Transverse colon (tissue), 4 donors: ENCODE results near the gene BLCAP. TPM values are rescaled to one million over a fixed set of nuclear protein-coding genes. Genes with fewer than 3 reads are reported as not detected.

Experiments used
- DNase-seq: peaks from one replicate; pipeline ENCODE4 v3.0.0-alpha.2; 2019
- H3K27ac ChIP-seq, 4 donors: fragments of 200-600 bp; sonication (generic); 2 replicates each; pipeline ENCODE4 v1.5.1; 2016 to 2018; ENCODE audit warnings: inconsistent platforms in 4 of 4
- H3K27me3 ChIP-seq: fragments of 200-600 bp; sonication (generic); 2 replicates; pipeline ENCODE4 v1.5.1; 2017; ENCODE audit warnings: inconsistent platforms
- H3K36me3 ChIP-seq, 4 donors: fragments of 200-600 bp; sonication (generic); 2 replicates each; pipeline ENCODE4 v1.5.1; 2017 to 2019; ENCODE audit warnings: inconsistent platforms in 4 of 4
- H3K4me1 ChIP-seq, 4 donors: fragments of 200-600 bp; sonication (generic); 2 replicates each; pipeline ENCODE4 v1.5.1; 2017 to 2020; ENCODE audit warnings: inconsistent platforms in 4 of 4
- H3K4me3 ChIP-seq, 4 donors: fragments of 200-600 bp; sonication (generic); 1 replicate in 1 of 4; 2 replicates in 3 of 4; pipeline versions ENCODE4 v1.5.1 to v1.6.1; 2017 to 2019; ENCODE audit warnings: inconsistent platforms in 4 of 4
- H3K9me3 ChIP-seq, 2 donors: fragments of 200-600 bp; sonication (generic); 2 replicates each; pipeline ENCODE4 v1.5.1; 2017 to 2019; ENCODE audit warnings: inconsistent platforms in 2 of 2
- EP300 ChIP-seq: sonication (generic); formaldehyde crosslinking; IDR thresholded peaks from one replicate; pipeline ENCODE4 v1.6.1; 2017; ENCODE audit warnings: antibody characterized with exemption, low read depth
- POLR2A ChIP-seq: fragments of 450-650 bp; IDR thresholded peaks from one replicate; pipeline ENCODE4 v1.6.1; 2016; ENCODE audit warnings: antibody characterized with exemption, mild to moderate bottlenecking, moderate library complexity
- POLR2AphosphoS5 ChIP-seq, 3 donors: sonication (generic); formaldehyde crosslinking; IDR thresholded peaks; one replicate each; pipeline ENCODE4 v1.6.1; 2016; ENCODE audit warnings: antibody characterized with exemption in 3 of 3
- WGBS, 2 donors: methylation state at CpG; one replicate each; pipeline ENCODE4 v1.1.5; 2018; ENCODE audit warnings: low coverage in 1 of 2; 5-methylcytosine and 5-hydroxymethylcytosine counted together
- in situ Hi-C, 4 donors: fragments of 200-750 bp; cut with MboI; loops; one replicate each; pipeline versions ENCODE4 v1.15.0 to v1.15.1; 2017; ENCODE audit warnings: low sequenced_read_pairs in 3 of 4, low pct_ligation_motif_present in 1 of 4, low pct_unique_long_range_greater_than_20kb in 1 of 4
- intact Hi-C: fragments of 100-400 bp; cut with DNase I; formaldehyde crosslinking; loops from one replicate; pipeline ENCODE4 v1.15.1; 2023; ENCODE audit warnings: low total_unique reads
- total RNA-seq, 4 donors: library from RNA; depleted of rRNA; stranded (reverse); fragments of >200 nt; gene quantifications; one replicate each; pipeline ENCODE4 v1.1.0, GENCODE V29; 2016
- TF ChIP-seq, protein P1 (sequence below), 5 experiments: fragments of 200-600 bp in 3 of 5; fragments of 450-650 bp in 2 of 5; sonication (generic) in 3 of 5; IDR thresholded peaks; 1 replicate in 2 of 5; 2 replicates in 3 of 5; pipeline ENCODE4 v1.5.1; 2016 to 2017; ENCODE audit warnings: antibody characterized with exemption in 5 of 5, inconsistent platforms in 3 of 5, mild to moderate bottlenecking in 2 of 5, moderate library complexity in 1 of 5

BLCAP gene
- total RNA-seq, 4 donors from 2014 or later, result 80.8 to 283 (median 117) TPM

DNA sequence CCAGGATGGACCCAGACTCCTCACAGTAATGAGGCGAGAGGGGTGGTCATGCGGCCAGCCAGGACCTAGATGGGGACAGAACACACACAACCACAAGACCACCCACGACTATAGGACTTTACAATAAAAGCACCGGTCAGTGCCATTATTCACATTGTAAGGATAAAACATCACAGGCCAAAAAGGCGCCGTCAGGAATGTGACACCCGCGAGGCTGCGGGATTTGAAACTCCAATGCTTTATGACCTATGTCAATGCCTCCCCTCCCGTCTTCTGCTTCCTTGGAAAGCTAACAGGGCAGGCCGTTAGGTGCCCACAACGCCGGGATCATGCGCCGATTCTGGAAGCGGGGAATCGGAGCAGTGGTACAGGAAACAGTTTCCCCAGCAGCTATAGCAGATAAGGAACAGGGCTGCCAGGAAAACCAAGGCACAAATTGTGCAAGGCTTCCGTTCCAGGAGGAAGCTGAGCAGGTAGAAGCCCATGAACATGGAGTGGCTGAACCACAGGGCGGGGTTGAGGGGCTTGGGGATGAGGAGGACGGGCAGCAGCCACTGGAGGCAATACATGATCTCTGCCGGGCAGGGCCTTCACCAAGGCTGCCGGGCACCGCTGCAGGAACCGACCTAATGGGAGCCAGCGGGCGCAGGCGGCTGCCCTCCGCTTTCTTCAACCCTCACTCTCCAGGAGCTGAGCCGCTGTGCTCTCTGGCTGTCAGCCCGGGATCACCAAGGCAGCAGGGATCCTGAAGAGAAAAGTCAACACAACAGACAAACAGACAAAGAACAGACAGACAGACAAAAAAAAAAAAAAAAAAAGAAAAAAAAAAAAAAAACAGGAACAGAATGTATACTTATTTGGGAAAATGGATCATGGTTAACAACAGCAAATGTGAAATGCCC lies 8.8 kb downstream of the BLCAP start:
- peak overlapping the region; percentile 64 to 93 (median 77) for H3K27ac ChIP-seq
- TF ChIP-seq, protein P1, sequence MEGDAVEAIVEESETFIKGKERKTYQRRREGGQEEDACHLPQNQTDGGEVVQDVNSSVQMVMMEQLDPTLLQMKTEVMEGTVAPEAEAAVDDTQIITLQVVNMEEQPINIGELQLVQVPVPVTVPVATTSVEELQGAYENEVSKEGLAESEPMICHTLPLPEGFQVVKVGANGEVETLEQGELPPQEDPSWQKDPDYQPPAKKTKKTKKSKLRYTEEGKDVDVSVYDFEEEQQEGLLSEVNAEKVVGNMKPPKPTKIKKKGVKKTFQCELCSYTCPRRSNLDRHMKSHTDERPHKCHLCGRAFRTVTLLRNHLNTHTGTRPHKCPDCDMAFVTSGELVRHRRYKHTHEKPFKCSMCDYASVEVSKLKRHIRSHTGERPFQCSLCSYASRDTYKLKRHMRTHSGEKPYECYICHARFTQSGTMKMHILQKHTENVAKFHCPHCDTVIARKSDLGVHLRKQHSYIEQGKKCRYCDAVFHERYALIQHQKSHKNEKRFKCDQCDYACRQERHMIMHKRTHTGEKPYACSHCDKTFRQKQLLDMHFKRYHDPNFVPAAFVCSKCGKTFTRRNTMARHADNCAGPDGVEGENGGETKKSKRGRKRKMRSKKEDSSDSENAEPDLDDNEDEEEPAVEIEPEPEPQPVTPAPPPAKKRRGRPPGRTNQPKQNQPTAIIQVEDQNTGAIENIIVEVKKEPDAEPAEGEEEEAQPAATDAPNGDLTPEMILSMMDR (IDR thresholded peaks at IDR 0.05), result no peak
- no peak for TF ChIP-seq POLR2AphosphoS5 (IDR thresholded peaks at IDR 0.05)
- no peak for TF ChIP-seq POLR2A
- no peak for TF ChIP-seq EP300
- in situ Hi-C loops, result loop anchor here in 1 of 4 donors (10.0 kb wide), 1 partner anchor 124 kb away; no protein-coding TSS in a partner anchor
- 80 to 93% methylated on average over 9 to 30 of the region's 30 CpGs for WGBS, 2 donors
- no peaks in the 10 kb centered on the region for H3K9me3 ChIP-seq
- peak; percentile 30 for DNase-seq
- H3K27me3 ChIP-seq, result no peaks in the 10 kb centered on the region
- intact Hi-C loops, result no loop called here
- peaks cover 3 to 70% (median 43%) of the 10 kb centered on the region in 4 donors for H3K4me1 ChIP-seq
- H3K36me3 ChIP-seq, result peaks cover 0 to 15% (median 0%) of the 10 kb centered on the region in 4 donors
- H3K4me3 ChIP-seq, result no peak overlapping the region

DNA sequence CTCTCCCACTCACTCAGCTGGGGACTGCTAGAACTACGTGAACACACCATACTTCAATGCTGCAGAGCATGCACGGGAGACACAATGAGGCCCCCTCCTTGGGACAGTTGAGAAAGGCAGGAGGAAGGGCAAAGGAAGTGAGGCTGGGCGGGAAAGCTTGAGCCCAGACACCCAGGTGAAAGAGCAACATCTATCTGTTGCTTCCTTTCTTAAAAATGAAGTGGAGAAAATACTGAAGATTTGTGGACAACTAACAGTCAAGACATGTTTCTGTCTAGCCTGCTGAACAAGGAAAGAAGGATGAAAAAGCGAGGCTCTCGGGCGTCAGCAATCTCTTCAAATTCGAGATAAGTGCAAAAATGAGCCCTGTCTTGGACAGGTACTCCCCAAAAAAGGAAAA lies 9.6 kb downstream of the BLCAP start:
- intact Hi-C loops, result no loop called here
- in situ Hi-C loops, result loop anchor here in 1 of 4 donors (10.0 kb wide), 1 partner anchor 123 kb away; no protein-coding TSS in a partner anchor
- Histone ChIP-seq H3K9me3 (no peaks in the 10 kb centered on the region), H3K4me3 (no peak overlapping the region), H3K27ac (peak overlapping the region; percentile 55 to 93 (median 76)), H3K27me3 (no peaks in the 10 kb centered on the region), H3K4me1 (peaks cover 3 to 64% (median 39%) of the 10 kb centered on the region in 4 donors), H3K36me3 (peaks cover 0 to 15% (median 0%) of the 10 kb centered on the region in 4 donors)
- TF ChIP-seq, protein P1 (IDR thresholded peaks at IDR 0.05), result no peak
- TF ChIP-seq POLR2AphosphoS5 (IDR thresholded peaks at IDR 0.05) (no peak), POLR2A (no peak), EP300 (no peak)
- peak; percentile 4 for DNase-seq
- WGBS, 2 donors, result 77 to 90% methylated on average over 7 of the region's 7 CpGs

DNA sequence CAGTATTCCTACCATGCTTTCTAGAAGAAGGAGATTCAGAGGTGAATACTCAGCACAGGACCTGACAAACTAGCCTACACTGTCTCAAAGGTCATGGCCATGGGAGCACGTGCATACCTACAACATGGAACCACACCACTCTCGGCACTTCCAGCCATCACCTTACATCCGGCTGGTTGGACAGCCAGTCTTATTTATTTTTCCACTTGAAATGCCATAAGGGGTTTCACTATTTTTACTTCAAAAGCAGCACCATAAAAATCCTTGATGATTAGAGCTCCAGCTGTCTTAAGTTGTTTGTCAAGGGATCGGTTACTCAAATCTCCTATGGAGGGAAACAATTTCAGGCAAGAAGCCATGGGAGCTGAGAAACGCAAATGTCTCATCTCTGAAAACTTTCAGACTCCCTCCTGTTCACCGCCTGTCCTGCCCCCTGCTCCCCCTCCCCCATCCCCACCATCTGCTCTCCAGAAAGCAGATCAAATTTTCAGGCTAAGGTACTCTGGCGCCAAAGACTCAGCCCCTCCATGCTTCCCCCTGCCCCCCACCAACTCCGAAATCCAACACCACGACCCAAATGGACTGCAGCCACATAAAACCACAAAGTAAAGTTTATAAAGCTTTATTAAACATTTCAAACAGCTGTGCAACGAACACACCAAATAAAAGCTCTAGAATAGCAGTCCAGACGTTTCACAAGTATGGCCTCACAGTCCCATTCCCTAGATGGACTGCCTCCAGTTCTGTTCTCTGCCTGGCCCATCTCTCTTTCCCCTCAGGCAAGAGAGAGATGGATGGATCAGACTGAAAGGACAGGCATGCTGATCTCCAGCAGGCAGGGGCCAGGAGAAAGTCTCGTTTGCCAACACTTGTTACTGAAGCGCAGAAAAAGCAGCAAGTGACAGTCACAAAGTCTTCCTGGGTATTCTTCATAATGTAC lies 10.6 kb downstream of the BLCAP start:
- in situ Hi-C loops, result loop anchor here in 1 of 4 donors (10.0 kb wide), 1 partner anchor 122 kb away; no protein-coding TSS in a partner anchor
- peaks cover 0 to 15% (median 0%) of the 10 kb centered on the region in 4 donors for H3K36me3 ChIP-seq

More for the DNA sequence above, 10.6 kb downstream of the BLCAP start:
- Histone ChIP-seq H3K27ac (peak overlapping the region; percentile 37 to 93 (median 76)), H3K27me3 (no peaks in the 10 kb centered on the region), H3K9me3 (no peaks in the 10 kb centered on the region), H3K4me3 (no peak overlapping the region), H3K4me1 (peaks cover 3 to 54% (median 31%) of the 10 kb centered on the region in 4 donors)
- no peak for TF ChIP-seq POLR2A
- TF ChIP-seq POLR2AphosphoS5 (IDR thresholded peaks at IDR 0.05), result peak in 1 of 3 donors; percentile 11
- TF ChIP-seq, protein P1 (IDR thresholded peaks at IDR 0.05), result no peak
- intact Hi-C loops, result no loop called here
- 40 to 55% methylated on average over 5 to 13 of the region's 13 CpGs for WGBS, 2 donors
- DNase-seq, result peak; percentile 7
